Effector memory CD8-positive, alpha-beta T cell (primary cell): ENCODE data around the gene DXO.

Source experiments
- ATAC-seq: fragments of 150-1000 bp; cut with Tn5 transposase; replicated peaks from 2 replicates; pipeline ENCODE4 v1.10.0; 2021; ENCODE audit warnings: mild to moderate bottlenecking, moderate library complexity
- DNase-seq, 3 experiments: peaks; one replicate each; pipeline ENCODE4 v3.0.0; 2021
- H3K27ac Mint-ChIP-seq, 2 donors: one replicate each; pipeline ENCODE4 v1.8.0; 2022; ENCODE audit warnings: mild to moderate bottlenecking in 2 of 2, mixed read lengths in 2 of 2, moderate library complexity in 2 of 2
- H3K27me3 Mint-ChIP-seq, 2 donors: one replicate each; pipeline ENCODE4 v1.8.0; 2022; ENCODE audit warnings: mixed read lengths in 2 of 2
- H3K36me3 Mint-ChIP-seq: one replicate; pipeline ENCODE4 v1.8.0; 2022; ENCODE audit warnings: mild to moderate bottlenecking, moderate library complexity, mixed read lengths; ENCODE audit not compliant: insufficient read depth
- H3K4me1 Mint-ChIP-seq, 2 donors: one replicate each; pipeline ENCODE4 v1.8.0; 2022; ENCODE audit warnings: low read depth in 2 of 2, mixed read lengths in 2 of 2
- H3K4me3 Mint-ChIP-seq, 2 donors: one replicate each; pipeline ENCODE4 v1.8.0; 2022; ENCODE audit warnings: mild to moderate bottlenecking in 2 of 2, mixed read lengths in 2 of 2, moderate library complexity in 2 of 2
- H3K9me3 Mint-ChIP-seq, 2 donors: one replicate each; pipeline ENCODE4 v1.8.0; 2022; ENCODE audit warnings: mixed read lengths in 2 of 2

DXO gene

GRCh38 chr6:31971279-31971992, 502 bp downstream of the DXO start:
- peaks cover 23 to 29% of the 10 kb centered on the region in 2 donors for H3K4me1 Mint-ChIP-seq
- peak overlapping the region; percentile 91 to 93 for H3K4me3 Mint-ChIP-seq
- no peak for DNase-seq
- no peaks in the 10 kb centered on the region for H3K9me3 Mint-ChIP-seq
- no peak for ATAC-seq
- no peaks in the 10 kb centered on the region for H3K27me3 Mint-ChIP-seq
- peak overlapping the region; percentile 100 for H3K27ac Mint-ChIP-seq
- H3K36me3 Mint-ChIP-seq, result peaks cover 66% of the 10 kb centered on the region

DNA sequence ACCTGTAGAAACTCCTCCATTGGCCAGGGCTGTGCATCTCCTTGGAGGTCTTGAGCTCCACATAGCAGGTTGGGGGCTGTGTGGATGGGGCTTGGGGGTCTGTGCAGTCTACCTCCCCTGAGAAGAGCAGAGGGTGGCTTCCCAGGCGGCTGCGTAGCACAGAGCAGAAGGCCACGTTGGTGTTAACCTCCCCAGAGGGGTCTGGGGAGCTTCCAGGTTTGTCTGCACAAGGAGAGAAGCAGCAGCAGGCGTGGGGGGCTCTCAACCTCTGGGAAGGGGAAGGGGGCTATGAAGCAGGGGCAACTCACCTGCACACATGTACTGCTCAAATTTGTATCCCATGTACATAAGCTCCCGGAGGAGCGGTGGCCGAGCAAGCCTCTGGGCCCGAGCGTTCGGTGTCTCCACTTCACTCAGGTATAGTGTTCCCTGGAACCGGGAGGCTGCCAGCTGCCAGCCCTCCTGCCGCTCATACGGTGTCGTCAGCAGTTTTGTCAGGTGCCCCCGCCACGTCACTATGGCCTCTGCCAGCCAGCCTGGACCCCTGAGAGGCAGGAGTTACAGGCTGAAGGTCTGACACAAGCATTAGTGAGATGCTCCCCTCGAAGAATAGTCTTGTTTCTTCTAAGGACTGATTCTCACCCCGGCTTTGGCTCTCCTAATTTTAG, 1.2 kb downstream of the DXO start:
- peaks cover 23 to 29% of the 10 kb centered on the region in 2 donors for H3K4me1 Mint-ChIP-seq

DNA sequence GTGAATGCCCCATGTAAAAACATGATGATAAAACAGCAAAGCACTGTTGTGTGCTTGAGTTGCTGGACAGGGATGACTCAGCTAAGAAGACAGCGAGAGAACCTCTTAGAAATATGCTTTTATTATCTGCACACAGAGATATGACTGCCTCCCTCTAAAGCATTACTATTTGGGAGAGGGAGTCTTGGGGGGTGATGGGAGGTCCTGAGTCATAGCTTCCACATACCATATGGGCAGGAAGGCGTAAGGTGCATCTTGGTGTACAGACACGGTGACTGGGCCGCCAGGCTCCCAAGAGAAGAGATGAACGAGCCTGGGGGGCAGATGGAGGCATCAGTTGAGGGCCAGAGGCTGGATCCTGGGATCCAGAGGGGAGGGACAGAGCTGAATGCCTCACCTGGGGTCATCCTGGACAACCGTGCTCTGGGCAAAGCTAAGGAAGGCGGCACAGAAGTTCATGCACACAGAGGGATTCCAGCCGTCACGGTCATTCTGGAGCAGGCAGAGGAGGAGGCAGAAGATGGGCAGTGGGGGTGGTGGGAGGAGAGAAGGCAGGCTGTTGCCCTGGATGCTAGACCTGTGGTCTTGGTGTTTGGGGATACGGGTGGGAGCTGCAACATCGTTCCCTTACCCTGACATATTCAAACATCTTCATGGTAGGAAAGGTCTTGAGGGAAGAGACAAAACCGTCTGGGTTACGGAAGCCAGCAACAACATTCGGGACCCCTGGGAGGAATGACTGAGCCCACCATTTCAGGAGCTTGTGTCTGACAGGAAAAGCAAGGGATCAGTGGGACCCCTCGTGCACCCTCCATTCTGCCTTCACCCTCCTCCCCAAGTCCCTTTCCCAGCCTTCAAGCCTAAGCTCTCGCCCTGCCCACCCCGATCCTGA, 2.0 kb downstream of the DXO start:
- peaks cover 79% of the 10 kb centered on the region for H3K36me3 Mint-ChIP-seq
- no peak for ATAC-seq
- H3K4me1 Mint-ChIP-seq, result peaks cover 23 to 29% of the 10 kb centered on the region in 2 donors
- no peaks in the 10 kb centered on the region for H3K27me3 Mint-ChIP-seq
- peak overlapping the region; percentile 91 to 93 for H3K4me3 Mint-ChIP-seq
- no peaks in the 10 kb centered on the region for H3K9me3 Mint-ChIP-seq
- DNase-seq, result no peak
- peak overlapping the region; percentile 100 for H3K27ac Mint-ChIP-seq

More for the DNA sequence above, 1.2 kb downstream of the DXO start:
- peaks cover 73% of the 10 kb centered on the region for H3K36me3 Mint-ChIP-seq
- H3K27me3 Mint-ChIP-seq, result no peaks in the 10 kb centered on the region
- peak overlapping the region; percentile 100 for H3K27ac Mint-ChIP-seq
- peak overlapping the region; percentile 91 to 93 for H3K4me3 Mint-ChIP-seq
- no peaks in the 10 kb centered on the region for H3K9me3 Mint-ChIP-seq
- no peak for DNase-seq
- no peak for ATAC-seq

DNA sequence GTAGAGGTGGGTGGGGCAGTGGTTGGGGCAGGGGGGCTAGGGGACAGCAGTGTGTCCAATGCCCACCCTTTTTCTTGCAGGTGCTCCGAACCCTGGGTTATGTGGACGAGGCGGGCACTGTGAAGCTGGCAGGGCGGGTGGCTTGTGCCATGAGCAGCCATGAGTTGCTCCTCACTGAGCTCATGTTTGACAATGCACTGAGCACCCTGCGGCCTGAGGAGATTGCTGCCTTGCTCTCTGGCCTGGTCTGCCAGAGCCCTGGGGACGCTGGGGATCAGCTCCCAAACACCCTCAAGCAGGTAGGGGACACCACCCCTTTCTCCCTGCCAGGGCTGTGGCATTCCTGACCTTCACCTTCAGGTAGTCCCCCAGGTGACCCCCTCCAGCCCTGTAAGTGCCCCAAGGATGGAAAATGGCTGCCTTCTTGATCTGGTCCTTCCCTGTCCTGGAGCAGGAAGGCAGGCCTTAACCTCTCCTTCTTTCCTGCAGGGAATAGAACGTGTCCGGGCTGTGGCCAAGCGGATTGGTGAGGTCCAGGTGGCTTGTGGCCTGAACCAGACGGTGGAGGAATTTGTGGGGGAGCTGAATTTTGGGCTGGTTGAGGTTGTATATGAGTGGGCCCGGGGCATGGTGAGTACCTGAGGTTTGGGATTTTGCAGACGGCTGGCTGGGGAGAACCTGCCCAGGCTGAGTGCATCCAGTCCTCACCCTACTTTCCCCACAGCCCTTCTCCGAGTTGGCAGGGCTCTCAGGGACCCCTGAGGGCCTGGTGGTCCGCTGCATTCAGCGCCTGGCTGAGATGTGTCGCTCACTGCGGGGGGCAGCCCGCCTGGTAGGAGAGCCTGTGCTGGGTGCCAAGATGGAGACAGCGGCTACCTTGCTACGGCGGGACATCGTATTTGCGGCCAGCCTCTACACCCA, 2.9 kb downstream of the DXO start:
- no peaks in the 10 kb centered on the region for H3K9me3 Mint-ChIP-seq
- no peak for DNase-seq
- peaks cover 85% of the 10 kb centered on the region for H3K36me3 Mint-ChIP-seq
- peak overlapping the region; percentile 100 for H3K27ac Mint-ChIP-seq
- no peaks in the 10 kb centered on the region for H3K27me3 Mint-ChIP-seq
- no peak overlapping the region for H3K4me3 Mint-ChIP-seq
- ATAC-seq, result no peak
- H3K4me1 Mint-ChIP-seq, result peaks cover 23 to 29% of the 10 kb centered on the region in 2 donors

DNA sequence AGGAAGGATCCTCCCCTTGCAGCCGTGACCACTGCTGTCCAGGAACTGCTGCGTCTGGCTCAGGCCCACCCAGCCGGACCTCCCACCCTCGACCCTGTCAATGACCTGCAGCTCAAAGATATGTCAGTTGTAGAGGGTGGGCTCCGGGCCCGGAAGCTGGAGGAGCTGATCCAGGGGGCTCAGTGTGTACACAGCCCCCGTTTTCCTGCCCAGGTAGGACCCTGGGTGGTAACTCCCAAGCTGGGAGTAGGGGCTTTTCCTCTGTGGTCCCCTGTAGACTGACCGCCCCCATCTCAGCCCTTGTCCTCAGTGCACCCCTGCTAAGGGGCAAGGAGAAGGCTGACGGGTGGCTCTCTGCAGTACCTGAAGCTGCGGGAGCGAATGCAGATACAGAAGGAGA, 3.6 kb downstream of the DXO start:
- Mint-ChIP-seq H3K36me3 (peaks cover 86% of the 10 kb centered on the region), H3K27me3 (no peaks in the 10 kb centered on the region), H3K4me3 (no peak overlapping the region), H3K27ac (peak overlapping the region in 1 of 2 donors; percentile 86), H3K9me3 (no peaks in the 10 kb centered on the region), H3K4me1 (peaks cover 20 to 30% of the 10 kb centered on the region in 2 donors)
- no peak for ATAC-seq
- no peak for DNase-seq

DNA sequence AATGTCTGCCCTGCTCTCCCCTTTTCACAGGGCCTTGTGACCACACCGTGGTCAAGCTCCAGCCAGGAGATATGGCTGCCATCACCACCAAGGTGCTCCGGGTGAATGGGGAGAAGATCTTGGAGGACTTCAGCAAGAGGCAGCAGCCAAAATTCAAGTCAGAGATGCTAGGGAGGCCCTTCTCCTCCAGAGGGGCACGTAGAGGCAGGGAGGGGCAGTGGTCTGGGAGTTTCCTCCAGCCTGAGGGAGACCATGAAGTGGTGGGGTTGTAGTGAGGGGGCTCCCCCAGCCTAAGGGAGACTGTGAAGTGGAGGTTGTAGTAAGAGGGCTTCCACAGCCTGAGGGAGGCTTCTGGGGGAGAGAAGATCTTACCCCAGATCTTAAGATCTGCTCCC, 4.0 kb downstream of the DXO start:
- no peaks in the 10 kb centered on the region for H3K27me3 Mint-ChIP-seq
- peaks cover 20 to 26% of the 10 kb centered on the region in 2 donors for H3K4me1 Mint-ChIP-seq
- ATAC-seq (no peak), DNase-seq (no peak)
- H3K36me3 Mint-ChIP-seq, result peaks cover 86% of the 10 kb centered on the region
- no peaks in the 10 kb centered on the region for H3K9me3 Mint-ChIP-seq
- peak overlapping the region in 1 of 2 donors; percentile 86 for H3K27ac Mint-ChIP-seq
- no peak overlapping the region for H3K4me3 Mint-ChIP-seq

DNA sequence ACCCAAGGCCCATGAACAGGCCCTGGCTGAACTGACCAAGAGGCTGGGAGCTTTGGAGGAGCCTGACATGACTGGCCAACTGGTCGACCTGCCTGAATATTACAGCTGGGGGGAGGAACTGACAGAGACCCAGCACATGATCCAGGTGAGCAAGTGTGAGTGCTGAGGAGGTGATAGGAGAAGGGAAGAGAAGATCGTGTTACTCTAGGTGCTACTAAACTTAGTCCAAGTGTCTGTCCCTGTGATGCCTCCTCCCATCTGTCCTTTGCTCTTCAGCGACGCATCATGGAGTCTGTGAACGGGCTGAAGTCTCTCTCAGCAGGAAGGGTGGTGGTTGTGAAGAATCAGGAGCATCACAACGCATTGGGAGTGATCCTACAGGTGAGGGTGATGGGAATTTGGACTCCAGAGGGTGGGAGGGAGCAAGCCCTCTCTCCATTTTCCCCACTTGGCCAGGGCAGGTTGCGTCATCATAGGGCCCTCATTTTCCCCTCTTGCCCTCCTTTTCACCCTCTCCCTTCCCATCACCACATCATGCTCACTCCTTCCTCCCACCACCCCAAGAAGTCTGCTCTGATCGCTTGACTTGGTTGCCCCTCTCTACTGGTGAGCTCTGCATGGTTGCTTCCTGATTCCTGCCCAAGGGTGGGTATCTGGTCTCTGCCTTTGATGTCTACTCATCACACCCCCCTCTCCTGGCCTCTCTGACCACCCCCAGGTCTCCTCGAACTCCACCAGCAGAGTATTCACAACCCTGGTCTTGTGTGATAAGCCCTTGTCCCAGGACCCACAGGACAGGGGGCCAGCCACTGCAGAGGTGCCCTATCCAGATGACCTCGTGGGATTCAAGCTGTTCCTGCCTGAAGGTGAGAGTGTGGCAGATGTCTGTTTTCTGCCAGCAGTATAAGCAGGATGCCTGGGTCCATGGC, 4.7 kb downstream of the DXO start:
- ATAC-seq (no peak), DNase-seq (no peak)
- H3K4me1 Mint-ChIP-seq, result peaks cover 18 to 20% of the 10 kb centered on the region in 2 donors
- H3K27me3 Mint-ChIP-seq, result no peaks in the 10 kb centered on the region
- H3K27ac Mint-ChIP-seq, result peak overlapping the region in 1 of 2 donors; percentile 86
- no peak overlapping the region for H3K4me3 Mint-ChIP-seq
- peaks cover 84% of the 10 kb centered on the region for H3K36me3 Mint-ChIP-seq
- no peaks in the 10 kb centered on the region for H3K9me3 Mint-ChIP-seq

DNA sequence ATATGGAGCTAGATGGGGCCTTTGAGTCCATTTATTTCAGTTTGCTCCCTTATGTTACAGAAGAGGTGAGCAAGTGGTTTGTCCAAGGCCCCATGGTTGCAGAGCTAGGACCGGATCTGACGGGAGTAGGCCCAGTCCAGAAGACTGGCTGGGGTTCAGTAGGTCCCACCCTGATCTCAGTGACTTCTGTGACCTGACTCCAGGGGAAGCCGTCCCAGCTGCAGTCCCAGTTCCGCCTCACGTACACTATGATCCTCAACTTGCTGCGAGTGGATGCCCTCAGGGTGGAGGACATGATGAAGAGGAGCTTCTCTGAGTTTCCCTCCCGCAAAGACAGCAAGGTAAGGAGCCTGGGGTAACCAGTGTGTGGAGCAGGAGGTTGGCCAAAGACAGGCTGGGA, 5.4 kb downstream of the DXO start:
- no peak overlapping the region for H3K4me3 Mint-ChIP-seq
- H3K4me1 Mint-ChIP-seq, result peaks cover 14 to 19% of the 10 kb centered on the region in 2 donors
- DNase-seq (no peak), ATAC-seq (no peak)
- peaks cover 84% of the 10 kb centered on the region for H3K36me3 Mint-ChIP-seq
- H3K27me3 Mint-ChIP-seq, result no peaks in the 10 kb centered on the region
- H3K9me3 Mint-ChIP-seq, result no peaks in the 10 kb centered on the region
- peak overlapping the region in 1 of 2 donors; percentile 8 for H3K27ac Mint-ChIP-seq

- H3K4me3 Mint-ChIP-seq, result no peak overlapping the region
- no peaks in the 10 kb centered on the region for H3K9me3 Mint-ChIP-seq
- no peaks in the 10 kb centered on the region for H3K27me3 Mint-ChIP-seq
- no peak for DNase-seq
- peak overlapping the region in 1 of 2 donors; percentile 8 for H3K27ac Mint-ChIP-seq
- peaks cover 85% of the 10 kb centered on the region for H3K36me3 Mint-ChIP-seq
- H3K4me1 Mint-ChIP-seq, result peaks cover 16 to 19% of the 10 kb centered on the region in 2 donors
- no peak for ATAC-seq
Measured at GRCh38 chr6:31965700-31966099, 6.2 kb downstream of the DXO start.

DNA sequence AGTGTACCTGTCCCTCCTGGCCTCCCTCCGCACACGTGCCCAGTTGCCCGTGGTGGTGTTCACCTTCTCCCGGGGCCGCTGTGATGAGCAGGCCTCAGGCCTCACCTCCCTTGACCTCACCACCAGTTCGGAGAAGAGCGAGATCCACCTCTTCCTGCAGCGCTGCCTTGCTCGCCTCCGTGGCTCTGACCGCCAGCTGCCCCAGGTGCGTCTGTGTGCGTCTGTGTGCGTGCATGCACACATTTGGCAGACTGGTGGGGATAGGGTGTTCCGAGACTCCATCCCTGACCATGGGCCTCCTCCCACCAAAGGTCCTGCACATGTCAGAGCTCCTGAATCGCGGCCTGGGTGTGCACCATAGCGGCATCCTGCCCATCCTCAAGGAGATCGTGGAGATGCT, 8.0 kb downstream of the DXO start:
- Mint-ChIP-seq H3K27me3 (no peaks in the 10 kb centered on the region), H3K36me3 (peaks cover 76% of the 10 kb centered on the region), H3K27ac (no peak overlapping the region), H3K4me3 (no peak overlapping the region), H3K4me1 (peaks cover 18 to 21% of the 10 kb centered on the region in 2 donors), H3K9me3 (no peaks in the 10 kb centered on the region)
- ATAC-seq, result no peak
- DNase-seq, result no peak

- H3K27me3 Mint-ChIP-seq, result no peaks in the 10 kb centered on the region
- no peak for DNase-seq
- H3K4me3 Mint-ChIP-seq, result peak overlapping the region in 1 of 2 donors; percentile 15
- H3K36me3 Mint-ChIP-seq, result peaks cover 63% of the 10 kb centered on the region
- H3K27ac Mint-ChIP-seq, result peak overlapping the region; percentile 77 to 95
- ATAC-seq, result no peak
- H3K9me3 Mint-ChIP-seq, result no peaks in the 10 kb centered on the region
- peaks cover 30 to 33% of the 10 kb centered on the region in 2 donors for H3K4me1 Mint-ChIP-seq
Measured at GRCh38 chr6:31961616-31962015, 10.3 kb downstream of the DXO start.
